ENCODE results near the gene SGMS1.

DNA sequence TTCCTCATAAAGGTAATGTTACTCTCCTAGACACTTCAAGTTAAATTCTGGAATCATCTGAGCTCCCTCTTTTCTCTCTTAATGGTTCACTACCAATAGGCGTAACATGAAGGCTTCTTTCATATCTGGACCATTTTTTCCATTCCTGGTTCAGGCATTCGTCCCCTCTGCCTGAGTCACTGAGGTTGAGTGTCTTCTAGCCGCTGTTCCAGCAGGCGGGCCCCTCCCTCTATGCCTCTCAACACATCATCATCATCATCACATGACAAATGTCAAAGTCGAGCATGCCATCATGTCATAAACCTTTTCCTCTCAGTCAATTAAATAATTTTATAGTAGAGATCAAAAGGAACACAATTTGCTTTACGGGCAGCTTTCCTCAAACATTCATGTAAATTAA, 203.6 kb downstream of the SGMS1 start:
- TF ChIP-seq YY1 (IDR thresholded peaks at IDR 0.05; ENCODE audit: insufficient read depth, insufficient read length) (no peak), ZNF274 (IDR thresholded peaks at IDR 0.05; ENCODE audit: low read depth, low read length) (no peak)

Measured in NT2/D1 (cell line).